GM19452 (cell line): Measurements from ENCODE around the gene C1QTNF12.

ENCODE experiments used
- ATAC-seq: cut with Tn5 transposase; IDR thresholded peaks from one replicate; pipeline ENCODE4 v1.9.1; 2021; ENCODE audit not compliant: unreplicated experiment

The C1QTNF12 gene

DNA sequence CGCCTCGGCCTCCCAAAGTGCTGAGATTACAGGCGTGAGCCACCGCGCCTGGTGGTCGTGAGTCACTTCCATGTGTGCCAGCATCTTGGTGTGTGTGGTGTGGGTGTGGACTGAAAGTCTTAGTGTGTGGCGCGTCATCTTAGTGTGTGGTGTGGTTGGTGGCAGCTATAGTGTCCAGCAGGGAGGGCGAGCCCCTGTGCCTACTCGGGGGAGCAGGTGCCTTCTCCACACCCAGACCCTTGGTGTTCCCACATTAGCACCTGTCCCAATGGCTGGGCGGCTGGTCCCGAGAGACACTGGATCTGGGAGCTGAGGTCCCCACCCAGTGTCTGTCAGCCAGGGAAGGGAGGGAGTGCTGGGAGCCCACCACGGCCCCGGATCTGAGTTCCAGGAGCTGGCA lies 36.5 kb upstream of the C1QTNF12 start:
- ATAC-seq, result no peak

DNA sequence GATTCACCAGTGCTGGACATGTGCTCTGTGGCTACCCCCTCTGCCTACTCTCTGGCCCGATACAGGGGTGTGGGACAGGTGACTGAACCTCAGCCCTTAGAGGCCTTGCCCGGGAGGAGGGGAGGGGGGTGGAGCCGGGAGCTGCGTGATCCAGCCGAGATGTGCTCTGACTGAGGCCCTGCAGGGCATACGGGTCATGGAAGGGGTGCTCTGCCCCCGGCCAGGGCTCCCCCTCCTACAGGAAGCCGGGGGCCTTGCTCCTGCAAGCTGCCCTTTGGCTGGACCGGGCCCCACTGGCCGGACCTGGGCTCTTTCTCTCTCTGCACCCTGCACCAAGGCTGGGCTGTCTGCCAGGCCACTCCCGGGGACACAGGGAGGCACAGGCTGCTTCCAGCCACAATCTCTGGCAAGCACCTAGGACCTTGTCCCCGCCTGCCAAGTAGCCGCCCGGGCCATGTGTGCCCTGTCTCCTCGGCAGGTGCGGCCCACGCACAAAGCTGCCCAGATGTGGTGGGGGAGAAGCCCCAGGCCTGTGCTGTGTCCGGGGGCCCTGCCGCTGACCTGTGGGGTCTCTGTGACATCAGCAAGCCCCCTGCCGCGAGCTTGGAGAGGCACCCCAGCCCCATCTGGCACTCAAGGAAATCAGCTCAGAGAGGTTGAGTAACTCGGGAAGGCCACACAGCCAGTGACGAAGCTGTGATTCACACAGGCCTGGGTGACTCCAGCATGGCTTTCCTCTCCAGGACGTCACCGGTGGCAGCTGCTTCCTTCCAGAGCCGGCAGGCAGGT lies 35.2 kb upstream of the C1QTNF12 start:
- no peak for ATAC-seq

DNA sequence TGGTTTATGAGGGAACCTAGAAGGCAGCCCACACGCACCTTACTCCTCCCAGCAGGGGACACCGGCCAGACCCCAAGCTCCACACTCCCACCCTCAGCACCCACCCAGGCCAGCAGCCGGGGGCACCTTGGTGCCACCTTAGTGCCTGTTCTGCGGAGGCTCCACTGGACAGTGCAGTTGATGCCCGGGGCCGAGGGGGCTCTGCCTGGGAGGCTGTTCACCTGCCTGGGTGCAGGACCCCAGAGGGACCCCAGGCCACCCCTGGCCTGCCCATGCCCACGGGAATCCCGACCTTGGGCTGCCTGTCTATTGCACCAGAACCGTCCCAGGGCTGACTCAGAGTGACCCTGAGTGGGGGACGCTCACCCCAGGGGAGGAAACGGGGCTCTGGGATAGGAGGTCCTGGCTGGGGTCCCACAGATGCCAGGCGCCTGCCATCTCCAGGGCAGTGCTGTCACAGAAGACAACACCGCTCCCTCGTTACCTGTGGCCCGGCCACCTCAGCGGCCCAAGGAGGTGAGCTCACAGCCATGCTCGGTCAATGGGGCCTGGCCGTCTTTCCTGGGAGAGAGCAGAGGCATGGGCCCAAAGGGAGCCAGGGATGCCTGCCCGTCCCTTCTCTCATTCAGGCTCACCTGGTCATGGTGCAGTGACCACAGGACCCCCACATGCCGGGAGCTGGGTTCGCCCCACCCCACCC lies 34.4 kb upstream of the C1QTNF12 start:
- ATAC-seq, result no peak

DNA sequence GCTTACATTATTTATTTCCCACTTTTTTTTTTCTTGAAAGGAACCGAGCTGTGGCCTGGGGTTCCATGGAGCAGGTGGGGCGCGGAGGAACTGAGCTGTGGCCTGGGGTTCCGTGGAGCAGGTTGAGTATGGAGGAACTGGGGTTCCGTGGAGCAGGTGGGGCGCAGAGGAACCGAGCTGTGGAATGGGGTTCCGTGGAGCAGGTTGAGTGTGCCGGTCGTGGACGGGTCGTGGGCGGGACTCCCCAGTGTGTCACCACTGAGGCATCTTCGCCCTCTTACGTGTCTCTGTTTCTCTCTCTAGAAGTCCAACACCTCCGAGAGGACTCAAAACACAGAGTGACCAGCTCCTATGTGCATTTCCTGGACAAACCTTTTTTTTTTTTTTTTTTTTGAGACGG lies 32.5 kb upstream of the C1QTNF12 start:
- ATAC-seq, result no peak

DNA sequence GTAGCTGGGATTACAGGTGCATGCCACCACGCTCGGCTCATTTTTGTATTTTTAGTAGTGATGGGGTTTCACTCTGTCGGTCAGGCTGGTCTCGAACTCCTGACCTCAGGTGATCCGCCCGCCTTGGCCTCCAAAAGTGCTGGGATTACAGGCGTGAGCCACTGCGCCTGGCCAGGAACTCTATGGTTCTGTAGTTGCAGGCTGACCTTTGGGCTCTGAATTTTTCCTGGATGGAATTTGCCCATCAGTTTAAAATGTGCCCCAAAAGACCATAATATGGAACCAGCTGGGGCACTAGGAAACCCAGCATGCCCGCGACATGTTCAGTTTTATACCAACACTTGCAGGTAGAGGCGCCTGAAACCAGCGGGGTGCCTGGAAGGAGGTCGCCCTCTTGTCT lies 32.1 kb upstream of the C1QTNF12 start:
- ATAC-seq, result no peak

DNA sequence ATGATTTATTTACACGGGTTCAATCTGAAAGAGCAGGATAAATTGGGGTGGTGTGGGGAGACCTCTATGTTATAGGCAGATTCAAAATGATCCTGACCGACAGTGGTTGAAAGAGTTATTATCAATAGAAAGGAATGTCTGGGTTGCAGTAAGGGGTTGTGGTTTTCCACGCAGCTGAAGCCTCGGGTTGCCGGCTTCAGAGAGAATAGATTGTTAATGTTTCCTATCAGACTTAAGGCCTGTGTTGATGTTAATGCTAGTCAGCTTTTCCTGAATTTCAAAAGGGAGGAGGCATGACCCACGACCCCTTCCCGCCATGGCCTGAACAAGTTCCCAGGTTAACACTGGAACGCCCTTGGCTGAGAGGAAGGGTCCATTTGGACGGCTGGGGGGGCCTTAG lies 29.3 kb upstream of the C1QTNF12 start:
- no peak for ATAC-seq

DNA sequence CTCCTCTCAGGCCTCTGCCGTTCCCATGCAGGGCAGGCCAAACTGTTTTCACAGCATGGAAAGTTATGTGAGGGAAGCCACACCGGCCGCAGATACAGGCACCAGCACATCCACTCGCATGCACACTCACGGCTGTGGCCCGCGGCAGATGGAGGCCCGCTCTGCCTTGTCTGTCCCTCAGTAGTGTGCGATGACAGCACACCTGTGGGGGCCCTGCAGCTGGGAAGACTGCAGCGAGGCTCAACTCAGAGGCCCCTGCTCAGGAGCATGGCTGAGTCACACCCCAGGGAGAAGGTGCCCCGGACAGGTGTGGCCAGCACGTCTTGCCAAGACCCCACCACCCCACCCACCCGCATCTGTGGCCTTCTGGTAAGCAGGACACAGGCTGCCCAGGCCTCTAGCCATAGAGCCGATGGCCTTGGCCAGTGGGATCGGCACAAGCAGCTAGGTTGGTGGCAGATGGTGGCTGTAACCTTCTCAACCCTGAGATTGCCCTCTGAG lies 28.5 kb upstream of the C1QTNF12 start:
- no peak for ATAC-seq

DNA sequence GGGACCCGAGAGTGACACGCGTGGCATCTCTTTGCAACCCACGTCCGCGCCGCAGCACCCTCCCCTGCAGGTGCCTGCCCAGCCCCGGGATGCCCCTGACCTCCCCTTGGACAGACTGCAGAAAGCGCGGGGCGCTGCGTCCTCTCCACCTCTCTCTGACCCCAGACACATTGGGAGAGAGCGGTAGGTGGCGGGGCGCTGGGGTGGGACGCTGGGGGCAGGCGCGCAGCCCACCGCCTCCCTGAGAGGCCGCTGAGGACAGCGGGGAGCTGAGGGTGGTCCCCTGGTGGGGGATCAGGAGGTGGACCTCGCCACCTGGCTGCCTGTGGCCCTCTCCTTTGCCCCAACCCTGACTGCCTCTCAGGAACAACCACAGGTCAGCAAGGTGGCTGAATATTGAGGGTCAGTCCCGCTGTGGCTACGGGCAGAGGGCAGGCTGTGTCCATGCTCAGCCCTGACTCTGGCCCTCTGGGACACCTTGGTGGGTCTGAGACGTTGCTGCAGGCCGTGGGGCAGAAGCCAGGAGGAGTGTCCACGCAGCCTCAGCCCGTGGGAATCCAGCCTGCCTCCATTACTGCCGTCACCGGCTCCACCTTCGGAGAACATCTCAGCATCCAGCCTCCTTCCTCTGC lies 27.9 kb upstream of the C1QTNF12 start:
- ATAC-seq, result no peak

DNA sequence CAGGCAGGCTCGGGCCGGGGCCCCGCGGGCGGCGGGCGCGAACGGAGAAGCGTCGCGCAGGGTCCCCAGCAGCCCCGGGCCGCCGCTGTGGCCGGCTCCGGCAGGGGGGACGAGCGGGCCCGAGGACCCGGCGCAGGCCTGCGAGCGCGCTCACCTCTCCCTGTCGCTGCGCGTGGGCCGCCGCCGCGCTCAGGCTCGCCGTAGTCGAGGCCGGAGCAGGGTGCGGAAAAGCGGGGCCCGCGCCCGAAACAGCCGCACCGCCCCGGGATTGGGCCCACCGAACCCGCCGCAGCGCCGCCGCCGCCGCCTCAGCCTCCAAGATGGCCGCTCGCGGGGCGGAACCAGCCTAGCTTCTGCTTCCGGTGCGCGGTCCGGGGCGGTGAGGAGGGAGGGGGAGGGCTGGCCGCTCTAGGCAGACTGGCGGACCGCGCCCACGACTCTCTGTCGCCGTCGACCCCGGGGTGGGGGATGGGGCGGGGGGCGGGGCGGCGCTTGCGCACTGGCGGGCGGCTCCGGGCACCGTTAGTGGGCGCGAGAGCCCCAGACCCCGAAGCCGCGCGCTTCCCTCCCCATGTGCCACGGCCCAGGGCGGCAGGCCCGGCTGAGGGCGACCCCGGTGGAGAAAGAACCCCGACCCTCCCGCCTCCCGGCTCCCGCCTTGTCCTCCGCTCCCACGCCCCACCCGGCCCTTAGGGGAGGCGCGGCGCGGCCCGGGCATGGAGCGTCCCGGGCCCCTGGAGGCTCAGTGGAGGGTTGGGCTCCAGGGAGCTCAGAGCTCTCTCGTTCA lies 27.2 kb upstream of the C1QTNF12 start, which contains the start of gene UBE2J2:
Gene UBE2J2, minus strand, starts transcription at position 343 of the 787 bp plus-strand sequence. CDS start 5,862 bp downstream, outside the sequence.
- ATAC-seq, result no peak

DNA sequence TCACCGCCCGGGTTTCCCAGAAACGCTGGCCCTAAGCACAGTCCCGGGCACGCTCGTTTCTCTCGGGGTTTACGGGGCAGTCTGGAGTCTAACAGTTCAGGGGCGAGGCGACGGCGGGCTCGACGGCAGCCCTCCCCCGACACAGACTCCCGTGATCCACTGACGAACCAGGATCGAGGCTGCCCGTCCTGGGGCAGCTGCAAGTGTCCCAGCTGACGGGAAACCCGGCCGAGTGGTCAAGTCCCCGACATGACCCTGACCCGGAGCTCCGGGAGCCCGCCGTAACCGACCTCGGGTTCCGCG lies 26.6 kb upstream of the C1QTNF12 start:
- no peak for ATAC-seq

DNA sequence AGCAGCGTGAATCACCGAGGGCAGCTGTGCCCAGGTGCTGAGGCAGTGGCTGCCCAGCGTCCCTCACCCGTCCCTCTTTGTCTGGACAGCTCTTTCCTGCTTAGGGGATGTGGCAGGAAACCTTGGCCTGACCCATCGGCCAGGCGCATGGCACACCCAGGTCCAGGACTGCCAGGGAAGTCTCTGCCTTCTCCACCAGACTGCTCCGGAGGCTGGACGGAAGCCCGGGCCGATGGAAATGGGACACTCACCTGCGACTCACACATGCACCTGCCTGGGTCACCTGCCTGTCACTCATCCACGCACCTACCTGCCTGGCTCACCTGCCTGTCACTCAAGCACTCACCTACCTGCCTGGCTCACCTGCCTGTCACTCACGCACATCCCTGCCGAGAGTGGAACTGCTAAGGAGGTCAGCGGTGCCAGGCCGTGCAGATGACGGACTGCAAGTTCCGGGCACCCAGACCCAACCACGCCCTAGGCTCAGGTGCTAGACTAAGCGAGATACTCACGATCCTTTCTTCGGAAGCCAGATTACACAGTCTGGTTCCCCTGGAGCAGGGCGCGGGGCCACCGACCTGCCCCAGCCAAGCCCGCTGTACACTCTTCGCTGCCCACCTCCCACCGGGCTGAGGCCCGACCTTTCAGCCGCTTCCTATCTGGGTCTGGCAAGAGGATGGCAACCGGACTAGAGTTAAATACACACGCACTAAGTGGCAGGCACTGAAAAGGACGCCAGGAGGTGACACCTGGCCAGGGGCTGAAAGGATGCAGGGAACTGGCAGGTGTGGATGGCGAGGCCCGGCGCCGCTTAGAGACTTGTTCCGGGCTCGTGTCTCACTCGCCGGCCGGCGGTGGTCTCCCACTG lies 26.1 kb upstream of the C1QTNF12 start:
- ATAC-seq, result no peak

DNA sequence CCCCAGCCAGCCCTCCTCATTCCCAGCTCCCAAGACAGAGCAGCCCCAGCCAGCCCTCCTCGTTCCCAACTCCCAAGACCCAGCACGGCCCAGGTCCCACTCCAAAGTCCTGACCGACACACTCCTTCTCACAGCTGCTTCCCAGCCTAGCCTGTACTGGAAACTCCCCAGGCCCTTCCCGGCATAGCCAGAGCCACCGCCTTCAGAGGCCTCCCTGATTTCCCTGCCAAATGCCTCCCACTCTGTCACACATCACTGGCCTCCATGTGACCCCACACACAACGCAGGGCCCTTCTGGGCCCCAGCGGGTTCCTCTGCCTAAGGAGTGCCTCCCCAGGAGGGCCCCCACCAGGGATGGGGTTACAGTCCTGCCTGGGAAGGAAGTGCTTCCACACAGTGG lies 24.3 kb upstream of the C1QTNF12 start:
- no peak for ATAC-seq

DNA sequence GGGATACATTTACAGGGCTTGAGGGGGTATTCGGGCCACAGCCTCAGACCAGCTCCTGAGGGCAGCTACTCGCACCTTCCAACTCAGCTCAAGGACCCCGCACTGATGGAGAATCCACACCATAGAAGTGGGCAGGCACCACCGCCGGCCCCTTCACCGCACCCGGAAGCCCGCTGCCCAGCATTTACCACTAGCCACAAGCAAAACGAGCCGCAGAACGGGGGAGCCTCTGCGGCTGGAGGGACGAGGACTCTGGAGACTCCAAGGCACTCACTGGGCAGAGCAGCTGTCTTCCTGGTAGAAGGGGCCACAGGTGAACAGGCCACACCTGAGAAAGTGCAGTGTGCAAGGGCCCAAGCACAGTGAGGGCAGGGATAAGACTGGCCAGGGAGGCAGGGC lies 21.8 kb upstream of the C1QTNF12 start:
- ATAC-seq, result no peak

DNA sequence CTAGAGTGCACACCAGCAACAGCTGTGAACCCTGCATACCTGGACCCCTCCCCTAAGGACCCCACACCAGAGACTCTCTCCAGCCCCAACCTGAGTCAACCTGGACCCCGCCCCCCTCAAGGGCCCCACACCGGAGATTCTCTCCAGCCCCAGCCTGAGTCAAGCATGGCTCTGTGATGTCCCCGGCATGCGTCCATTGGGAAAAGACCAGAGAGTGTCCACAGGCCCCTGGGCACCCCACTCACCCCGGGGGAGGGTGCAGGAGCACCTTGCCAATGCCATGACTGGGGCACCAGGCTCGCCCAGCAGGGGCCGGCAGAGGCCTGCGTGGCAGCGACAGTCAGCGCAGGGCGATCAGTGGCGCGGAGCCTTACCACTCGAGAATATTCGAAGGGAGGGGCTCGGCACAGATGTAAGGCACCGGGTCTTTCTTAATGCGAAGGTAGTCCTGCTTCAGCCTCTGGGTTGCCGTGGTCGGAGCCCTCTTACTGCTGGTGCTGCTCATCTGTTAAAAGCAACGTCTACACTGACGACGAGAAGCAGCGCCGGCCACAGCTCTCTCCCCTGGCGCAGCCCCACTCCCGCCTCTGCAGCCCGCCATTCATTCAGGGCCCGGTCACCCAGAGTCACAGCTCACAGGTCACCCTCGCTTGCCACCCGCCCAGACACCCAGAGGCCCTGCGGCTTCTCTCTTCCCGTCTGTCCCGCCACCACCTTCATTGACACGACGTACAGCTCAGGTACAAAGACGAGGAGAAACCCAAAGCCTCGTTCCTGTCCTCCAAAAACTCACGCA lies 21.2 kb upstream of the C1QTNF12 start:
- no peak for ATAC-seq

DNA sequence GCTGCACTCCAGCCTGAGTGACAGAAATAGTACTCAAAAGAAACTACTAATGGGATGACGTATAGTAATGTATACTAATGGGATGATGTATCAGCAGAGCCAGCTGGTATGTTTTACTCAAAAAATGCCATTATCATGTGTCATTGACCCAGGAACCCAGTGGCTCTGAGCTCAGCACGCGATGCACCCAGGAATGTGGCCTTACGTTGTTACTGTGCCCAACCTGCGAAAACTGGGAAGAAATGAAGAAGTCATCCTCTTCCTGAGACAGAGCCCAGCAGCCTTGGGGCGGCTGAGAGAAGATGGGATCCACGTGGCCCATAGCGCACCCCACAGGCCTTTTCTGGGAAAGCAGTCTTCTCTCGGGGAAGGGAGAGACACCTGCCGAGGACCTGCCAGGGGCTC lies 18.3 kb upstream of the C1QTNF12 start:
- ATAC-seq, result no peak

DNA sequence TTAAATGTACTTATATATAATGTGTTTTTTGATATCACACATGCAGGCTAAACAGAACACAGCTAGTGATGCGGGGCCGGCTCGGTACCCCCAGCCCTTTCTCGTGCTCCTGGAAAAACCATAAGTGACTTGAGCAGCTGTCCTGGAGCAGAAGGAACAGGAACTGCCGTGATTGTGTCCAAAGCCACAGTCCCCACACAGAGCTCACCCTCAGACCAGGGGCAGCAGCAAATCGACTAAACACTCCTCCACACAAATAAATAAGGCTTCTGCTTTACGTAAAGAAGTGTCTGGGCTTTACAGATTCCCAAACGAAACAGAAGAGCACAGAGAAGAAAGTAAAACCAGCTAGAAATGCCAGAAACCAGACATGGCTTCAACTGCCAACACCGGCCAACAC lies 17.5 kb upstream of the C1QTNF12 start:
- ATAC-seq, result no peak

DNA sequence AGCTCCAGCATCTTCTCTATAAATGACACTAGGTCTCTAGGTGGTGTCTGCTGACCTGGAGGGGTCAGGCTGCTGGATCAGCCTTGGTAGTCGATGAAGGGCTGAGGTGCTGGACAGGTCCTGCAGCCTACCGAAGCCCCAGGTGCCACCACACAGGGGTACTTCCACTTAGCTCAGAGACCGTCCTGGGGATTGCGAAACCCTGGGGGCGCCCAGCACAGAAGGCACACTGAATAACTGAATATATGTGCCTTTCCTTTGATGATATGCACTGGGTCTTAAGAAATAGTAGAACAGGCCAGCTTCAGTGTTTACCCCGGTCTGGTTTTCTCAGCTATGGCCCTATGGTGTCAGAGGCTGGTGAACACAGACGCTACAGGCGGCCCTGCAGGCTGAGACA lies 16.2 kb upstream of the C1QTNF12 start:
- ATAC-seq, result no peak

DNA sequence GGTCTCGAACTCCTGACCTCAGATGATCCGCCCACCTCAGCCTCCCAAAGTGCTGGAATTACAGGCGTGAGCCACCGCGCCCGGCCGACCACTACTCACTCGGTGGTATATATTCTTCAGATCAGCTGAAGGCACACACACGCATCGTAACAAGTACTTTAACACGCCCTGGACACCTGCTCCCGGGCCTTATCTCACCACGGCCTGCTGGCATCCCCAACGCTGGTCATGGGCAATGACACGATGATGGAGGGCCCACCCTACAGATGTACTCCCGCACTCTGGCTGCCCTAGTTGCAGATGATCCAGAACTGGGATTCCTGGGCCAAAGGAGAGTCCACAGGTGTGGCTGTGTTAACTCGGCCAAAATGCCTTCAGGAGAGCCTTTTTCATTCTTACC lies 15.5 kb upstream of the C1QTNF12 start:
- no peak for ATAC-seq

DNA sequence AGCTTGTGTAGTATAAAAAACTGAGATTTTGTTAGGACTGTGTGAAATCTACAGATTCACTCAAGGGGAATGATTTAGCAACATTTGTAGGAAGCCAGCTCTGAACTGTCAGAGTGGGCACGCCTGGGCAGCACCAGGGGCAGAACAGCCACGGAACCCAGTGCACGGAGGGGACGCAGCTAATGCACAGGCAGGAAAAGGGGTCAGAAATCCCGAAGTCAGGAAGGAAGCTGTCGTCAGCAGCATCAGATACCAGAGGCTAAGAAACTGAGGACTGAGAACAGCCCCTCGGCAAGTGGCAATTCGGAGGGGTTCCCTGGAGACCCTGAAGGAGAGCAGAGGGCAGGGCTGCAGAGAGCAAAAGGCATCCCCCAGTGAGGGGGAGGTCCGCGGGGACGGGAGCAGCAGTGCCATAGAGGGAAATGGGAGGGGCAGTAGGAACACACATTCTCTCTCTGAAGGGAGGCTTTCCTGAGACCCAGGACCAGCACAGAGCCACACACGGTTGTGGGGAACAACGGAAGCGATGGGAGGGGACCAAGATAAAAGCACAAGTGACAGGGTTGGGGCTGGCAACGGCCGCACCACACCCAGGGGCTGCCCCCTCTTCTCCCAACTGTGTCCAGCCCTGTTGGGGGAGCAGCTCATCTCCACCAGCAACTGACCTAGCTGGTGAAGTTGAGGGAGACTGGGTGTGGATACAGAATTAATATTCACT lies 14.5 kb upstream of the C1QTNF12 start:
- ATAC-seq, result no peak
